Epidermal melanocyte (primary cell): Measurements from ENCODE around the gene NPTXR.

Experiments used
- DNase-seq: peaks from one replicate; pipeline ENCODE4 v3.0.0; 2011; ENCODE audit warnings: low spot score; ENCODE audit not compliant: insufficient read length

NPTXR gene

DNA sequence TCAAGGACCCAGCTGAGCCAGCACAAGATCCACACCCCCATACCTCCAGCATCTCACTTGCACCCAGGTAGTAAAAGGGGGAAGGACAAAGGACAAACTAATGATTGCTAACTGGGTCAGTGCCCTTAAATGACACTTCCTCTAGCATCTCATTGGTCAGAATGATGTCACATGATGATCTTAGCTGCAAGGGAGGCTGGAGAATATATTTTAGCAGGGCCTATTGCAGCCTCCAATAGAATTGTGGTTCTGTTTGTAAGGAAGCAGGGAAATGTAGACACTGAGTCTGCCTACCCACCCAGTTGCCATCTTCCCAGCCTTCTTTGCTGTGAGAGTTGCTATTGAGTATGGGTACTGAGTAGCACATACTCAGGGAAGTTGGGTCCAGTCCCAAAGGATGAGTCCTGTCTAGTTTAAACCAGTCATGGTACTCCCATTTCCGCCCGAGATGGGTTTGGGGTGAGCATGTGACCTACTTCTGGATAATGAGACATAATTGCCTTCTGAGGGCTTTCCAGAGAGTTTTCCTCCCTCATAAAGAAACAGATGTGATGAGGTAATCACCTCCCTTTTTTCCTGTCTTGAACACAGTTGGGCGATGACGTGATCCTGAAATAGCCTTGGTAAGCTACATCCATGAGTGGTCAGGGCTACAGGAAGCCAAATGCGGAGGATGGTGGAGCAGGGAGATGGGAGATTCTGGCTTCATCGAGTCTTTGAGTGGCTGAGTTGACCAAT lies 44.4 kb downstream of the NPTXR start:
- DNase-seq: no peak

DNA sequence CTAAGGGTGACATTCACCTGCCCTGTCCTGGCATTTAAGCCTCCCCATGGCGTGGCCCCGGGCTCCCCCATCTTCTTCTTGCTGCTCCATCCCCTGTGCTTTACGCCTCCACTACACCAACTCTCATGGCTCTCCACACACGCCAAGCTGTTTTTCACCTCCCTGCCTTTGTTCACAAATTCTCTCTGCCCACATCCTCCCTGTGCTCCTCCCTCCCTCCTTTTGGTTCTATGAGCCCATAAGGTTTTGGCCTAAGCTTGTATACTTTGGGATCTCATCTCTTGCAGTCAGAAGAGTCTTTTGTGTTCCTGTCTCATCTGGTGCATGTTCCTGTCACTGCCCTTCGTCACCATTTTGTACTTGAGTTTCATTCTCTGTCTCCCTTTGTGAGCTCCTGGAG lies 45.3 kb downstream of the NPTXR start:
- no peak for DNase-seq

DNA sequence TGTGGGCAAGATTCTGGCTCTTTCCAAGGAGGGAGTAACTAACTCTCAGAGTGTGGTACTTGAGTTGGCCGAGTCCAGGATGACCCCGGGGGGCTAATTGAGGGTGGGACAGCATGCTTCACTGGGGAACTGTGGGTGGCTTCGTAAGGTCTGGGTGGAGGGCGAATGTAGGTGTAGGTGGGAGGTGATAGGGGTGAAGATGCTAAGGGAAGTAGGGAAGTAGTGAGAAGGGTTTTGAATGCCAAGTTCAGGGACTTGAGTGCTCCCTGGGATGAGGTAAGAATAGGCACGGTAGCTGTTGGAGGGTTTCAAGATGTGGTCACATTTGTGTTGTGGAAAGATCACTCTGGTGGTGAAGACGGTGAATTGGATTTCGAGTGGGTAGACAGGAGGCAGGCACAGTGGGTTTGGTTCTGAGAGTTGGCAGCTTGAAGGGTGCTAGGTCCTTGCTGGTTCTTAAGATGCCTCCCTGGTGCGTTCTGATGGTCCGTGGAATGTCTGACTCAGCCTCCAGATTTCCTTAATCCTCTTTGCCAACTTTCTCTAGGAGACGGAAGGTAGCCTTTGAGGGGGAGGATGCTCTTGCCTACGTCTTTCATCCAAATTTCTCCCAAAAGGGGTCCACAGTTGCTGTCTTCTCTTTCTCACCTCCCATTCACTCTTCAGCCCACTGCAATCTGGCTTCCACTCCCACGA lies 47.4 kb downstream of the NPTXR start:
- no peak for DNase-seq

DNA sequence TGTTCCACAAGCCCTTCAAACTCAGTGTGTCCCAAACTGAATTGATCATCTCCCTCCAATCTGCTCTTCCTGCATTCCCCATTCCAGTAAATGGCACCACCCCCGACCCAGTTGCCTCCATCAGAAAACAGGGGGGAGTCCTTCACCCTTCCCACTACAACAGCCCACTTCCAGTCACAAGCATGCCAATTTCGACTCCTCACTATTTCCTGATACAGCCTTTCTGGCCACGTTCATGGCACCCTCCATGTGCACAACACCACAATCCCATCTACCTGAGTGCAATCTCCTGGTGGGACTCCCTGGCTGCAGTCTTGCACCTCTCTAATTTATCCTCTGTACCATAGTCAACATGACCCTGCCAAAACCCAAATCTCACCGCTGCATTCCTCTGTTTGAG lies 48.3 kb downstream of the NPTXR start:
- no peak for DNase-seq

DNA sequence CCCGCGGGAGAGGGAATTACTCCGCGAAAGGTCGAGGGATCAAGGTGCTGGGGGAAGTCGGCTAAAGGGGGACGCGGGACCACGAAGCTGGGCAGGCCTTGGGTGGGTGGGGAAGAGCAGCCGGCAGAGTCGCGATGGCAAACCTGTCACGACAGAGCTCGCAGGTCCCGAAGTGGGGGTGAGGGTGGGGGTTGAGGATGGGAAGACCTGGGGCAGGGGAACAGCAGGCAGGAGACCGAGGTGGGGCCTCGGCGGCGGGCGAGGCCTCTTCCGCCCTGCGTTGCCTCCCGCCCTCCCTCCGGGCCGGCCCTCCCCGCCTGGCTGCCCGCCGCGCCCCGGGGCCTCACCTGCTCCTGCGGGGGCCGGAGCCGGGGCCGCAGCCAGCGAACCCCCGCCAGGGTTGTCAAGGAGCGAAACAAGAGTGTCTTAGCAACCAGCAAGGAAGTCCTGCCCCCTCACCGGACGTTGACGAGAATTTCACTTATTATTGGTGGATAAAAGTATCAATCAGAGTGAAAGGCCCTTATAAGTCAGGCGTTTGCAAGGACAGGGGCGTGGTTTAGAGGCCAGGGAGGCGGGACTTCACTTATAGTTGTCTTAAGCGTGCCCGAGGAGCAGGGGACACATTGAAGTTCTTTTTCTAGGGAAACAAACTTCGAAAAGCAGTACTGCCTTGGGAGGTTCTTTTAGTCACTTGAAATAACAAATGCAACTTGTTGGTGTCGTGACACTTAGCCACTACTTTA lies 49.9 kb downstream of the NPTXR start, which contains the start of gene DNAL4:
TSS of gene DNAL4 (minus strand) at position 423 of the 746 bp plus-strand sequence. CDS start 11,412 bp downstream, outside the sequence.
- peak; percentile 95 for DNase-seq

DNA sequence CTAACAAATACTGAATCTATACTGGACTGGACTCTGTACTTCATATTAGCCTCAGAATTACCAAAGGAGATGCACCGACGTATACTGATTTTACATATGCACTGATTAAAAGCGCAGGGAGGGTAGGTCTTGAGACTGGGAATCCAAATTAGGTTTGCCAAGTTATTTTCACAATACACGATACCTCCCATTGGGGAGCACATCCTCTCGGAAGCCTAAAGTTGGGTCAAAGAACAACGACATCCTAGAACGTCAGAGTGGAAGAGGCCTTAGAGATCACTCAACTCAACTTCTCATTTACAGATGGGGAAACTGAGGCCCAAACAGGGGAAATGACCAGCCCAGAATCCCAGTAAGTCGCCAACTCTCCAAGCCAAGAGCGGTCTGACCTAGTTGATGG lies 50.5 kb downstream of the NPTXR start:
- DNase-seq: no peak

DNA sequence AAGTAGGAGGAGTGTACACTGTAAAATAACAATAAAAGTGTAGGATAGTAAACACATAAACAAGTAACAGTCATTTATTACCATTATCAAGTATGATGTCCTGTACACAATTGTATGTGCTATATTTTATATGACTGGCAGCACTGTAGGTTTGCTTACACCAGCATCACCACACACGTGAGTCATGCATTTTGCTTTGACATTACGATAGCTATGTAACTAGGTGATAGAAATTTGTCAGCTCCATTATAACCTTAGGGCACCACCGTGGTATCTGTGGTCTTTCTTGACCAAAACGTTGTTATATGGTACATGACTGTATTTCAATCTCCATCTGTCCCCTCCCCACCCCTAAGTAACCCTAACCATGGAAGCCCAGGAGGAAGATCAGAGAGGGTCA lies 51.0 kb downstream of the NPTXR start:
- no peak for DNase-seq

DNA sequence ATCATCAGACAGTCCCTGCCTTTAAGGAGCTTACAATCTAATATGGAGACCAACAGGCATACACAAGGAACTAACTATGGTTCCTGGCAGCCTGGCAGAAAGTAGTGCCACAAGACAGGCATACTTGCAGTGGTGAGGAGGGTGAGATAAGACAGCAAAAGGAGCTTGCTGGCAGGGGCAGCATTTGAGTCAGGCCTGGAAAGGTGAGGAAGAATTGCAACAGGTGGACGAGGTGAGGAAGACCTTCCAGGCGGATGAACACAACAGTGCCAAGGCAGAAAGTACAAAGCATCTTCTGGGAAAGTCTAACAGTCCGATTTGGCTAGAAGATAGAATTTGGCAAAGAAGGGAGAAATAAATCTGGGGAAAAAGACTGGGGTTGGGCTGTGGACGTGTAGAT lies 54.2 kb downstream of the NPTXR start:
- no peak for DNase-seq

DNA sequence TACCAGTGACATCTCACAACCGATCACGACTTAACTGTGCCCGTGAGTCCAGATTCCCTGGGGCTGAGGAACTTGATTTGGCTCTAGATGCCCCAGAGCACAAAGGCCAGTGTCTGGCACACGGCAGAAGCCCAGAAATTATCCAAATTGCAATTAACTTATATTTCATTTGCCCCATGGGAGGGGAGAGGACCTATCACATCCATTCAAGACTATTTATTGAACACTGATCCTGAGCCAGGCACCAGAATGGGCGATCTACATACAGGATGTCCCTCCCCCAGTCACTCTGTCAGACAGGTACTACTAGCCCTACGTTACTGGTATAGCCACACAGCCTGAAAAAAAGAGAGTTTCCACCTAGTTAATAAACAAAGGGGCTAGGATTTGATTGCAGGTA lies 55.0 kb downstream of the NPTXR start:
- no peak for DNase-seq

DNA sequence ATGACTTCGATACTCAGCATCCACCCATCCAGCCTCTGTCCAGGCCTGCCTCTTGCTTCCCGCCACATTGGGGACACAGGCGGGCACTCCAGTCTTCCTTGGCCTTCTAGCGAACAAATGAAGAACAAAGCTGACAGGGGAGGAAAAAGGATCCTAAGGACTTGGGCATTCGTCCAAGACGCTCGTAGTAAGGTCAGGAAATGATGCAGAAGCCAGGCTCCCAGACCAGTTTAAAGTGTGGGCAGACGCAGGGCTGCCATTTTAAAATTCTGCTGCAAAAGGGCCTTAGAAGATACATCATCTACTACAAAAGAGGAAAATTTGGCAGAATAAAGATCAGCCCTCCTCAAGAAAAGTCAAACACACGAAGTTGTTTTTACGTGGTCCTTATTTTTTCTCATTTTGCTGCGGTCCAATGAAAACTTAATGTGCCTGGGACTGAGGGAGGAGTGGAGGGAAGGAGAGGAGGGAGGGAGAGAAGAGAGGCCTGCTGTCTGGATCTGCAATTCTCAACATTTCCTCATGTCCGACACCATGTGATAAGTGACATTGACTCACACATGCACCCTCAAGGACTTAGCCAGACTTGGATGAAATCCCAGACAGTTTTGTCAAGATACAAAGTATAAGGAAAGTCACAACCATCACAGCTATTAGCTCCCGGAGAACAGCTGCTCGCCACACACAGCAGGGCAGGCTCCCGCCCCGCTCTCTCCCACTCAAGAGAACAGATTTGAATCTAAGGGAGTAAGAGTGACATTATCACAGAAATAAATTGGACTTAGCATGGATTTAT lies 55.6 kb downstream of the NPTXR start:
- DNase-seq: peak; percentile 75

DNA sequence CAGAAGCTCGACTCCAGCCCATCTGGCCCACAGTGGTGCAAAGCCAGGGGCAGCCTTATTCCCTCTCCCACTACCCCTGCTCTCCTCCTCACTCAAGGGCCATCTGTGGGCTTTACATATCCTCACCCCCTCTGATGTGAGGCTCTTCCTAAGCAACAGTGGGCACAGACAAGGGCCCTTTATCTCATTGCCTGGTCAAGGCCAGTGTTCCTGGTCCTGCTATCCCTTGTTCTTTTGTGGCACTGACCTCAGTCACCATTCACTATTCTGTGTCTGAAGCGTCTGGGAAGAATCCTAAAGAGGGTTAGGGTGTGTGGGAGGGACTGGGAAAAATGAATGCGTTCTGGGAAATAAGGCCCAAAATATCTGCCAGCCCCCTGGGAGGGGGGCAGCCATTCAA lies 57.2 kb downstream of the NPTXR start:
- DNase-seq: no peak

DNA sequence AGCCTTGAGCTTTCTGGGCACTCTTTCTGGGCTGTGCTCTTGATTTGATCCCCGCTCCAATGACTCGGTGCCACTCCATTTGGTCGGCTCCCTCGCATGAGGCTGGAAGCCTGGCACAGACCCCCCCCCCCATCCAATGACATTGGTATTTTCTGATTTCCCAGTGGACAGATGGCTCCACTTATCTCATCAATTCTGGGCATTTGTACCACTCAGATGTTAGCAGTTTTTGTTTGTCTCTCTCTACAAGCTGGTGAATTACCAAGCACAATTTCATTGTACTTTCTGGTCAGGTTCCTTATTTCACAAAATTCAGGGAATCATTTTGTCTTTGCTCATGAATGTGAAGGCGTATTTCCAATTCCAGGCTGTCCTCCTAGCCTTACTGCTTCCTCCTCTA lies 59.0 kb downstream of the NPTXR start:
- DNase-seq: no peak

DNA sequence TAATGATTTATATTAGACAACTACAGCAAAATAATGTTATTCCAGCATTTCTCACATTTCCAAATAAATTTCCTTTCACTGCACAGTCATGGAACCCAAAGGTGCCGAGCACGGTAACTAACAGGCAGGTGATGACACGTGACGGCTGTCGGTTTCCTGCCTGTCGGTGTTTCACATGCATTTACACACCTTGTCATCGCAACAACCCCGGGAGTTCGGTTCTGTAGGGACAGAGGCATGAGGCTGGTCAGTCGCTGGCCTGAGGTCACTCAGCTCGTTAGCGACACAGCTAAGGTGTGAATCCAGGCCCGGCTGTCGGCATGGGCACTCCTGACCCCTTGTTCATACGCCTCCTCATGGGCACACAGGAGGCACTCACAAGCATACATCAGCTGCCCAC lies 59.8 kb downstream of the NPTXR start:
- no peak for DNase-seq

DNA sequence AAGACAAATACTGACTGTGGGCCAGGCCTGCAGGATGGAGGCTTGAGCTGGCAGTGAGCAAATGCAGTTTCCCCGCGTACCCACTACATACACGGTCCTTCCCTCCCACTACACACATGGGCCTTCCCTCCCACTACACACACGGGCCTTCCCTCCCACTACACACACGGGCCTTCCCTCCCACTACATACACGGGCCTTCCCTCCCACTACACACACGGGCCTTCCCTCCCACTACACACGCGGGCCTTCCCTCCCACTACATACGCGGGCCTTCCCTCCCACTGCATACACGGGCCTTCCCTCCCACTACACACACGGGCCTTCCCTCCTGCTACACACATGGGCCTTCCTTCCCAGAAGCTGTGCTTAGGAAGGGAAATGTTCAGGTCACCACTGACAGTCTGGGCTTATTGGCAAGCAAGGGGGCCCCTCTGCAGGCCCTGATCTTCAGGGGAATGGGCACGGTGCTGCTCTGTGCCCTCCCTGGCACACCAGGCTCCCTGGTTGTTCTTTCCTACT lies 60.7 kb downstream of the NPTXR start:
- no peak for DNase-seq

DNA sequence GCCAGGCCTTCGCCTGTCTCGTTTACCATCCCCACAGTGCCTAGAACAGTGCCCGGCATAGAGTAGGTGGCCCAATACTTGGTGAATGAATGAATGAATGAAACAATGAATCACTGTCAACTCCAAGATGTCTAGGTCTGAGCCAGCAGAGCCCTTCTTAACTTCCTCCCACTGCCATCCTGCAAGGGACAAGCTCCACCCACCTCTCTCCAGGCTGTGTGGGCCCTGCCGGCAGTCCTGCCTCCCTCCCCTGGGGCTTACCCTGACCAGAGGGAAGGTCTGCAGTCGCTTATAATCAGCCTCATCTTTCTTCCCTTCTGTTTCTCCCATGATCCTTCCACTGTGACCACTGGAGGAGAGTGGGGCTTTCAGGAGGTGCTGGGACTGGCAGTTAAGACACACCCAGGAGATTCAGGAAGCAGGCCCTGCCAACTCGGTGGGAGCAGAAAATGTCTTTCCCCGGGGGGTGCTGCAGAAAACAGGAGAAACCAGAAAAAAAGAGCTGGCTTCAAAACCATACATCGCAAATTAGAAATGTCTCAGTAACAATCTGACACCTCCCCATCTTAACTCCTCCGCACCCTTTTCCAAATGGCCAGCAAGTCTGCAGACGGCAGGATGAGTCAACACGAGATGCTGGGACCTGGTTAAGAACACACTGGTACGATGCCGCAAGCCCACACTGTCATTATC lies 61.3 kb downstream of the NPTXR start:
- DNase-seq: no peak

DNA sequence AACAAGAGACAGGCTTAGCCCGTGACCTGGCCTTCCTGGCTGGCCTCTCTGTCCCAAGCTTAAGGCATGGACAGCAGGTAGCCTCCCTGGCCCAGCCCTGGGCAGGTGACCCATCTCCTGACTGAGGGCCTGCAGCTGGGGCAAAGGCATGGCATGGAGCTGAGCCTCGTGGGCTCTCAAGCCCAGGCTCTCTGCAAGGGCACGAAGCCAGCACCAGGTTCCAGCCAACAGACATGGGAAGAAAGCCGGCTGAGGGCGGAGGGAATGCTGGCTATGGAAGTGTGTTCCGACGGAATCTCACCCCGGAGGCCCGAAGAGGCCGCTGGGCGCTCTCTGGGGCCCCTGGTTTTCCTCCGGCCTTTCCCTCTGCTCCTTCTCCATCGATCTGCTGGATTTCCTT lies 62.8 kb downstream of the NPTXR start:
- no peak for DNase-seq

DNA sequence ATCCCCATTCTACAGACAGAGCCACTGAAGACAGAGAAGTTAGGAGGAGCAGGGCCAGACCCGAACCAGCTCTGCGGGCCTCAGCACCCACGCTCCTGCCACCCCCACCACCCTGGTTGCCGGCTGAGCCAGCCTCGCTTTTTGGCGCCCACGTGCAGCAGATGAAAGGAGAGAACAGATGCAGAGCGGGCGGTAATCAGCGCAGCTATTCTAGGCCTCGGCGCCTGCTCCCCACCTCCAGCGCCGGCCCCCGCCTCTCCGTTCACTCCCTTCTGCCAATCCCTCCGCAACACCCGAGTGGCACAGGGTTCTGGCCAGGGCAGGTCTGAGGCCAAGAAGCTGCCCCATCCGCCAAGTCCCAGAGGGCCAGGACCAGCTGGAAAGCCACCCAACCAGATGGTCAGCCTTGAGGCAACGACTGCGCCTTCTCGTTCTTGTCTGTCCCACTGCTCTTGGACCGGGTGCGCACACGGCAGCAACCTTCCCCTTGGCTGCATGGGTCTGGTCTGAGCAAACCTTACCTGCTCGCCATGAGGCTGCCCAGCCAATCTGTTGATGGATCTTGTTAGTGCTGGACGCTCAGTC lies 66.6 kb downstream of the NPTXR start:
- DNase-seq: no peak

DNA sequence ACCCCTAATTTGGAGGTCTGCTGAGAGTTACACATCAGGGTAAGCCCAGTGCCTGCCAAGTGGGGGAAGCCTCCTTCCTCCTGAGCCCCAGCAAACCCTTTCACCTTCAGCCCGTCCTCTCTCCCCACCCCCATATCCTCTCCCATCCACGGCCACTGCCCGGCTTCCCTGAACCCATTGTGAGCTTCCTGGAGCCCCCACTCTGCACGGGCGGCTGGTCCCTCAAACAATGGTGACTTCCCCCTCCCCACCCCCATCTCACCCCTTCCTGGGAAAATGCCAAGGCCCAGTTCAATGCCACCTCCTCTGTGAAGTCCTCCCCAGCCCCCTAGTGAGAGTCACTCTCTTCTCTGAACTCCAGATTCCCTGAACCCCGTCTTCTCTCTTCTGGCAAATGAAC lies 67.7 kb downstream of the NPTXR start:
- DNase-seq: no peak

DNA sequence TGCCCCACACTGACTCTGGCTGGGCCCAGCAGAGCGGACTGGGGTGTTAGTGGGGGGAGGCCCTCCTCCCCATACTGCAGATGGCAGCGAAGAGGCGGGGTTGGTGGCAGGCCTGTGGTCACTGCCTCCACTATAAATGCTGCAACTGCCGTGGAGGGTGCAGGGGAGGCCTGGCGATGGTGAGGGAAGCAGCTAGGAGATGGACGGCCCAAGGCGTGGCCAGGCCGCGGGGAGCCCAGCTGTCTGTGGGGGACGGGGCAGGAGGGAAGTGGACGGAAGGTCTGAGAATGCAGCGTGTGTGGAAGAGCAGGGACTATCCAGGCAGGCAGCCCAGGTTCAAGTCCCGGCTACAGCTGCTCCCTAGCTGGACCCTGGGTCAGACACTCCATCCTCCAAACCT lies 68.2 kb downstream of the NPTXR start:
- no peak for DNase-seq

DNA sequence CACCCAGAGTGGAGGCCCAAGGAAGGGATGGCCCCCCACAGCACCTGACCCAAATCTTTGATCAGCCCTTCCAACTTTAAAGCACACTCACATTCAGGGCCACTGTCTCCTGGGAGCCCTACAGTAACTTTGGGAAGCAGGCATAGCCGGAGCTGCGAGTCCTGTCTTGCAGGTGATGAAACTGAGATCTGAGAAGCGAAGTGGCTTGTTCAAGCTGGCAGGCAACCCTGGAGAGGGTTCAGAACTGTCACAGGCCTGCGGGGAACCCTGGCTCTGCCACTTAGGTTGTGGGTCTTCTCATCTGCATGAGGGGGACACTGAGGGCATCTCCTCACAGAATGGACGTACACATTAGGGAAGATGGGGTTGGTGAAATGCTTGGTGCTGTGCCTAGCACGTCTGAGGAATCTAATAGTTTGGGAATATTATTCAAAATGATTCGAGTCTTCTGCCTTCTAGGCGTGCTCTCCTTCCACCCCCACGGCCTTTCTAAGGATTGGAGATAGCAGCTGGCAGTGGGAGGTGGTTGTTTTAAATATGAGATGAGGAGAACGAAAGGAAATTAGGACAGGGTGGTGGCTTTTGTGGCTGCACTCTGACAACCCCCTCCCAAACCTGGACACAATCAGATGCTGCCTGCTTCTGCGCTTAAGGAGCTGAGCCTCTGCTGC lies 69.2 kb downstream of the NPTXR start:
- no peak for DNase-seq
